Left lung (tissue), 10 donors: ENCODE data around the gene CANT1. TPM values are rescaled to one million over a fixed set of nuclear protein-coding genes. Genes with fewer than 3 reads are reported as not detected.

Experiments
- ATAC-seq: fragments of 200-7000 bp; cut with Tn5 transposase; one replicate; pipeline ENCODE4 v1.9.1; 2020; ENCODE audit warnings: moderate library complexity
- DNase-seq, 4 donors: peaks; one replicate each; pipeline ENCODE4 v3.0.0-alpha.2; 2013 to 2020
- H3K27ac ChIP-seq, 2 donors: fragments of 200-600 bp; sonication (generic) in 1 of 2; one replicate each; pipeline versions ENCODE4 v1.5.0 to v1.8.0; 2020 to 2021
- H3K27me3 ChIP-seq, 2 donors: fragments of 200-600 bp; sonication (generic) in 1 of 2; one replicate each; pipeline versions ENCODE4 v1.5.0 to v1.8.0; 2020 to 2021
- H3K36me3 ChIP-seq, 2 donors: fragments of 200-600 bp; sonication (generic) in 1 of 2; one replicate each; pipeline versions ENCODE4 v1.5.0 to v1.8.0; 2020 to 2021
- H3K4me1 ChIP-seq, 2 donors: fragments of 200-600 bp; one replicate each; pipeline ENCODE4 v1.8.0; 2021
- H3K4me3 ChIP-seq, 2 donors: fragments of 200-600 bp; sonication (generic) in 1 of 2; one replicate each; pipeline versions ENCODE4 v1.5.0 to v1.8.0; 2020 to 2021; ENCODE audit warnings: mild to moderate bottlenecking in 1 of 2
- H3K9me3 ChIP-seq, 2 donors: fragments of 200-600 bp; sonication (generic) in 1 of 2; one replicate each; pipeline versions ENCODE4 v1.5.0 to v1.8.0; 2020 to 2021
- intact Hi-C, 2 donors: fragments of 100-400 bp; cut with DNase I; formaldehyde crosslinking; loops; one replicate each; pipeline versions ENCODE4 v1.11.2 to v1.14.2; 2022
- polyA plus RNA-seq, 6 donors: library from polyadenylated mRNA; unstranded; fragments of 120-200 nt; gene quantifications; one replicate each; pipeline ENCODE4 v1.2.1, GENCODE V29; 2013; ENCODE audit not compliant: insufficient read length in 6 of 6
- total RNA-seq, 2 donors: library from RNA; stranded (reverse); fragmentation: NEBNext Ultra II Directional; extraction: Animal tissue kit (Norgen Biotek cat#: 25700); gene quantifications; one replicate each; pipeline ENCODE4 v1.2.1, GENCODE V29; 2021
- TF ChIP-seq, protein P1 (sequence below), 2 donors: fragments of 200-600 bp; sonication (generic) in 1 of 2; IDR thresholded peaks; one replicate each; pipeline versions ENCODE4 v1.5.0 to v1.8.0; 2021; ENCODE audit warnings: antibody characterized with exemption in 2 of 2
- donor health status: DM: no; HTN: yes; CAD: no.
- donor health status: DM: no; HTN: no; CAD: no.

CANT1 gene
- total and polyA plus RNA-seq, 8 donors: 37.9 to 69.0 (median 41.2) TPM

DNA sequence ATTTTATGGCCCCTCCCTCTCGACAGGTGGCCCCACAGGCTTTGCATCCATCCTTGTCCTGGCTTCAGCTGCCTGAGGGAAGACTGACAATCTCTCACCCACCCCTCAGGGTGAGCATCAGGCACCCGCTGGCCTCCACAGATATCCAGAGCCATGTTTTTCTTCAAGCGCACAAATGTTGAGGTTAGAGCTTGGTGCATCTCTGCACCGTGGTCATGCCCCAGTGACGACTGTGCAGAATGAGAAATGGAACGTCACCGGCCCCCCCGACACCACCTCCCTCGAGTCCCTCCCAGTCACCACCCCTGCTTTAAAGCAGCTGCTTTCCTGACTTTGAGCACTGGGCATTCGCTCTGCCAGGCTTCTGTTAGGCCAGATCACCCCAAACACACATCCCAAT, 64.6 kb downstream of the CANT1 start:
- no peak for ATAC-seq
- intact Hi-C loops: no loop called here
- H3K4me1 ChIP-seq: no peaks in the 10 kb centered on the region

DNA sequence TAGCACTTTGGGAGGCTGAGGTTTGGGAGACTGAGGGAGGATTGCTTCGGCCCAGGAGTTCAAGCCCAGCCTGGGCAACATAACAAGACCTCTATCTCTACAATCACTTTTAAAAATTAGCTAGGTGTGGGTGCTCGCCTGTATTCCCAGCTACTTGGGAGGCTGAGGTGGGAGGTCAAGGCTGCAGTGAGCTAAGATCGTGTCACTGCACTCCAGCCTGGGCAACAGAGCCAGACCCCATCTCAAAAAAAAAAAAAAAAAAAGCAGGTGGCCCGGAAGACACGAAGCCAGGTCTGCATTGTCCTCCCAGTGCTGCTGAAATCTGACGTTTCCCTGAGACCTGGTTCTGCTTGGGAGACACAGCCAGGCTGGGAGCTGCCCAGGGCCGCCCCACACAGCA, 65.5 kb downstream of the CANT1 start:
- H3K4me3 ChIP-seq: no peak overlapping the region
- H3K36me3 ChIP-seq: no peaks in the 10 kb centered on the region
- DNase-seq: no peak
- H3K27me3 ChIP-seq: no peaks in the 10 kb centered on the region
- ATAC-seq: no peak
- no peaks in the 10 kb centered on the region for H3K9me3 ChIP-seq
- intact Hi-C loops: no loop called here
- no peak overlapping the region for H3K27ac ChIP-seq
- TF ChIP-seq, protein P1, sequence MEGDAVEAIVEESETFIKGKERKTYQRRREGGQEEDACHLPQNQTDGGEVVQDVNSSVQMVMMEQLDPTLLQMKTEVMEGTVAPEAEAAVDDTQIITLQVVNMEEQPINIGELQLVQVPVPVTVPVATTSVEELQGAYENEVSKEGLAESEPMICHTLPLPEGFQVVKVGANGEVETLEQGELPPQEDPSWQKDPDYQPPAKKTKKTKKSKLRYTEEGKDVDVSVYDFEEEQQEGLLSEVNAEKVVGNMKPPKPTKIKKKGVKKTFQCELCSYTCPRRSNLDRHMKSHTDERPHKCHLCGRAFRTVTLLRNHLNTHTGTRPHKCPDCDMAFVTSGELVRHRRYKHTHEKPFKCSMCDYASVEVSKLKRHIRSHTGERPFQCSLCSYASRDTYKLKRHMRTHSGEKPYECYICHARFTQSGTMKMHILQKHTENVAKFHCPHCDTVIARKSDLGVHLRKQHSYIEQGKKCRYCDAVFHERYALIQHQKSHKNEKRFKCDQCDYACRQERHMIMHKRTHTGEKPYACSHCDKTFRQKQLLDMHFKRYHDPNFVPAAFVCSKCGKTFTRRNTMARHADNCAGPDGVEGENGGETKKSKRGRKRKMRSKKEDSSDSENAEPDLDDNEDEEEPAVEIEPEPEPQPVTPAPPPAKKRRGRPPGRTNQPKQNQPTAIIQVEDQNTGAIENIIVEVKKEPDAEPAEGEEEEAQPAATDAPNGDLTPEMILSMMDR (IDR thresholded peaks at IDR 0.05): no peak
- no peaks in the 10 kb centered on the region for H3K4me1 ChIP-seq

More for the DNA sequence above, 64.6 kb downstream of the CANT1 start:
- H3K9me3 ChIP-seq: peaks cover 0 to 3% of the 10 kb centered on the region in 2 donors
- H3K36me3 ChIP-seq: no peaks in the 10 kb centered on the region
- no peak for DNase-seq
- H3K4me3 ChIP-seq: no peak overlapping the region
- no peak overlapping the region for H3K27ac ChIP-seq
- H3K27me3 ChIP-seq: no peaks in the 10 kb centered on the region
- TF ChIP-seq, protein P1 (IDR thresholded peaks at IDR 0.05): no peak

Other genes with a start within 250 kb of the CANT1 start
- 10 to 100 TPM; 65.1 to 96.1 TPM for gene CYTH1, start 227.5 kb downstream of the CANT1 start, total RNA-seq
- 10 to 100 TPM; 36.6 to 44.7 (median 40.0) TPM for gene CYTH1, start 227.5 kb downstream of the CANT1 start, polyA plus RNA-seq
- gene USP36, start 168.9 kb downstream of the CANT1 start, total RNA-seq: 10 to 100 TPM; 29.2 to 44.2 TPM
- gene USP36, start 168.9 kb downstream of the CANT1 start, polyA plus RNA-seq: 10 to 100 TPM; 38.5 to 53.7 (median 46.6) TPM
- 1 to 10 TPM; 1.6 to 6.6 TPM for gene CEP295NL, start 106.6 kb downstream of the CANT1 start, total RNA-seq
- 1 to 10 TPM in 1 of 6 donors, under 1 TPM in 5; 0.37 to 1.6 (median 0.58) TPM for gene CEP295NL, start 106.6 kb downstream of the CANT1 start, polyA plus RNA-seq
- gene TIMP2, start 84.4 kb downstream of the CANT1 start, total RNA-seq: 100 to 1,000 TPM; 196 to 313 TPM
- 100 to 1,000 TPM; 158 to 196 (median 174) TPM for gene TIMP2, start 84.4 kb downstream of the CANT1 start, polyA plus RNA-seq
- gene LGALS3BP, start 29.8 kb downstream of the CANT1 start, total RNA-seq: 100 to 1,000 TPM; 379 to 688 TPM
- gene LGALS3BP, start 29.8 kb downstream of the CANT1 start, polyA plus RNA-seq: 100 to 1,000 TPM; 155 to 215 (median 173) TPM
- 10 to 100 TPM; 14.9 to 31.4 TPM for gene C1QTNF1, start 14.4 kb upstream of the CANT1 start, total RNA-seq
- gene C1QTNF1, start 14.4 kb upstream of the CANT1 start, polyA plus RNA-seq: 1 to 10 TPM; 1.4 to 2.4 (median 2.1) TPM
- gene ENGASE, start 65.1 kb upstream of the CANT1 start, total RNA-seq: 10 to 100 TPM; 46.9 to 50.2 TPM
- gene ENGASE, start 65.1 kb upstream of the CANT1 start, polyA plus RNA-seq: 10 to 100 TPM; 25.1 to 36.7 (median 33.4) TPM